Measurements from ENCODE around the gene RERE. TPM values are rescaled to one million over a fixed set of nuclear protein-coding genes. Genes with fewer than 3 reads are reported as not detected.

The RERE gene
- total and polyA plus RNA-seq, 2 experiments from 2014 or later, result 39.8 to 62.8 TPM

DNA sequence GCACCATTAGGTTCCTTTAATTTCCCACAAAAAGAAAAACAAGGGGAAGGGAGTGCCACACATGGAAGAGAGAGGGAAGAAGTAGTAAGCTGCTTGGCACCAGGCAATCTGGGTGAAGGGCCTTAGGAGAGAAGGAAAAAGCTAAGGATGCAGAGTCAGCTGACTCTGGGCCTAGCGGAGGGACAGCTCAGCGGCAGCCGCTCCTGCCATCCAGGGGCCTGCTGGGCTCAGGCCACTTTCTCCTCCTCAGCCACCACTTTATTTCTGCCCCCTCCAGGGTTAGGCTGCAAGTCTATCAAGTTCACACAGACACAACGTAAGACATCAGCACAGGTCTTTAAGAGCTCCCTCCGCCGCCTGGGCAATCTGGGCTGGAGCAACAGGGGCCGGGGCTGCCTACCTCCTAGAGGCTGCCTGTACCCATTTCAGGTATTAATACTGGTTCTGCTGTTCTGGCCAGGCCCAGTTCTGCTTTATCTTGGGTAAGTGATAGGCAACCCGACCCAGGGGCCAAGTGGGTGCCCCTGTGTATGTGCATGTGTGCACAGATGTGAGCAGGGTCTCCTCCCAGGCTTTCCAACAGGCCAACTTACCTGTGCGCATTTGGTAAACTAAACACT is 446.0 kb downstream of the RERE start:
- Histone ChIP-seq H3K4me3 (no peak overlapping the region), H3K9me2 (replicated peaks; ENCODE audit: insufficient read depth) (no peaks in the 10 kb centered on the region), H3K79me2 (peaks cover 92% of the 10 kb centered on the region), H3K4me1 (ENCODE audit: insufficient read depth) (peaks cover 58% of the 10 kb centered on the region), H3K27ac (peak overlapping the region; percentile 21), H4K20me1 (ENCODE audit: insufficient read depth, poor library complexity, severe bottlenecking) (peaks cover 76% of the 10 kb centered on the region), H3K9me3 (ENCODE audit: low read depth) (no peaks in the 10 kb centered on the region), H2AFZ (no peak overlapping the region), H3K4me2 (no peak overlapping the region), H3K36me3 (replicated peaks; ENCODE audit: insufficient read depth, low read depth) (no peaks in the 10 kb centered on the region), H3K27me3 (no peaks in the 10 kb centered on the region)
- WGBS (ENCODE audit: low lambda C conversion rate, missing lambda C conversion rate), result 93% methylated on average over 9 of the region's 9 CpGs
- no peak for DNase-seq (ENCODE audit: low spot score)
- TF ChIP-seq EZH2phosphoT487 (IDR thresholded peaks at IDR 0.05; ENCODE audit: low read depth, severe bottlenecking, unreplicated experiment), result no peak
- TF ChIP-seq, protein P1, sequence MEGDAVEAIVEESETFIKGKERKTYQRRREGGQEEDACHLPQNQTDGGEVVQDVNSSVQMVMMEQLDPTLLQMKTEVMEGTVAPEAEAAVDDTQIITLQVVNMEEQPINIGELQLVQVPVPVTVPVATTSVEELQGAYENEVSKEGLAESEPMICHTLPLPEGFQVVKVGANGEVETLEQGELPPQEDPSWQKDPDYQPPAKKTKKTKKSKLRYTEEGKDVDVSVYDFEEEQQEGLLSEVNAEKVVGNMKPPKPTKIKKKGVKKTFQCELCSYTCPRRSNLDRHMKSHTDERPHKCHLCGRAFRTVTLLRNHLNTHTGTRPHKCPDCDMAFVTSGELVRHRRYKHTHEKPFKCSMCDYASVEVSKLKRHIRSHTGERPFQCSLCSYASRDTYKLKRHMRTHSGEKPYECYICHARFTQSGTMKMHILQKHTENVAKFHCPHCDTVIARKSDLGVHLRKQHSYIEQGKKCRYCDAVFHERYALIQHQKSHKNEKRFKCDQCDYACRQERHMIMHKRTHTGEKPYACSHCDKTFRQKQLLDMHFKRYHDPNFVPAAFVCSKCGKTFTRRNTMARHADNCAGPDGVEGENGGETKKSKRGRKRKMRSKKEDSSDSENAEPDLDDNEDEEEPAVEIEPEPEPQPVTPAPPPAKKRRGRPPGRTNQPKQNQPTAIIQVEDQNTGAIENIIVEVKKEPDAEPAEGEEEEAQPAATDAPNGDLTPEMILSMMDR (IDR thresholded peaks at IDR 0.05; ENCODE audit: poor library complexity), result no peak
- TF ChIP-seq EZH2 (IDR thresholded peaks at IDR 0.05; ENCODE audit: borderline replicate concordance), result no peak

DNA sequence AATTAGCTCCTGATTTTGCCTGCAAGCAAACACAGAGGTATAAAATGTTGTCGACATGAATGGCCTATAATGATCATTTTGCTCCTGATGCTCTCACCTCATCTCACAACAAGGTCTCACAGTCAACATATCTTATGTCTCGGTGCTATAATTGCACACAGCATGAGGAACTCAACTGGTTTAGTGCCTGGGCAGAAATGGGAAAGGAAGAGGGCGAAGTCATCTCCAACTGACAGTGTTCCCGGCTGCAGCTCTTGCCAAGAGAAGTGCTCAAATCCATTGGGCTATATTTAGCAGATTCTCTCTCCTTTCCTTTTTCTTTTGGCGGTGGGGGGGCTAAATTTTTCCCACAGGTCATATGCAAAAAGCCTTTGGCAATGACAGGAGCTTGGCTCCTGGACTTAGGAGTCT is 446.5 kb downstream of the RERE start:
- Histone ChIP-seq H3K4me1 (ENCODE audit: insufficient read depth) (peaks cover 58% of the 10 kb centered on the region), H3K79me2 (peaks cover 92% of the 10 kb centered on the region), H3K4me3 (no peak overlapping the region), H3K36me3 (replicated peaks; ENCODE audit: insufficient read depth, low read depth) (no peaks in the 10 kb centered on the region), H3K27me3 (no peaks in the 10 kb centered on the region), H3K9me3 (ENCODE audit: low read depth) (no peaks in the 10 kb centered on the region), H3K9me2 (replicated peaks; ENCODE audit: insufficient read depth) (no peaks in the 10 kb centered on the region), H3K27ac (peak overlapping the region; percentile 21), H2AFZ (no peak overlapping the region), H4K20me1 (ENCODE audit: insufficient read depth, poor library complexity, severe bottlenecking) (peaks cover 76% of the 10 kb centered on the region), H3K4me2 (peak overlapping the region; percentile 31)
- 53% methylated on average over 5 of the region's 5 CpGs for WGBS (ENCODE audit: low lambda C conversion rate, missing lambda C conversion rate)
- no peak for DNase-seq (ENCODE audit: low spot score)
- TF ChIP-seq EZH2 (IDR thresholded peaks at IDR 0.05; ENCODE audit: borderline replicate concordance) (no peak), EZH2phosphoT487 (IDR thresholded peaks at IDR 0.05; ENCODE audit: low read depth, severe bottlenecking, unreplicated experiment) (no peak)
- TF ChIP-seq, protein P1 (IDR thresholded peaks at IDR 0.05; ENCODE audit: poor library complexity), result no peak

DNA sequence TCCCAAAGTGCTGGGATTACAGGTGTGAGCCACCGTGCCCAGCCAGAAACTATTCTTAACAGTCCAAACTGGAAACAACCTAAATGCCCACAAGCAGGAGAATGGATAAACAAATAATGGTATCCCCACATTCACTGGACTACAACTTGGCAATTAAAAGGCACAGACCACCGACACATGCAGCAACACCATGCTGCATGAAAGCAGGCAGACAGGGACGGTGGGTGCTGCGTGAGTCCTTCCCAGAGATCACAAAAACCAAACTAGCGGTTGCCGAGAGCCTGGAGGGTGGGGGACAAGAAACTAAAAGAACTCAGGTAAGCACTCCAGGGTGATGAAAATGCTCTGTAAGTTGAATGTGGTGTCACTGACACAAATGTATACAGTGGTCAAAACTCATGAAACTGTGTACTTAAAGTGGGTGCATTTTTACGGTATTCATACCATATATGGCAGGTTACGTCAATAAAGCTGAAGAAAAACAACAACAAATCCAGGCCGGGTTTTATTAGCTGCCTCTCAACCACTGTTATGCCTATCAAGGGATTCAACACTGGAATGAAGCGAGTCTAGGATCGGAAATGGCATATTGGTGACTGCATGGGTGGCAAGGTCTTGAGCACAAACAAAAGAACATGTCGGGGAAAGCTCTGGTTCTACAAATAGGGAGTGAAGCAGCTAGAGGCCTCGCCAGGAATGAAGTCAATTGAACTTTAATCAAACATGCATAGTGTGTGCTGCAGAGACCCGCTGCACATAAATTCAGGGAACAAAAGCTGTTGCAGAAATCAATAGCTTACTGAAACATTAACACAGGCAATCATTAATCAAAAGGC is 447.2 kb downstream of the RERE start:
- Histone ChIP-seq H3K4me2 (peak overlapping the region; percentile 31), H3K4me3 (no peak overlapping the region), H3K9me3 (ENCODE audit: low read depth) (no peaks in the 10 kb centered on the region), H3K79me2 (peaks cover 95% of the 10 kb centered on the region), H3K36me3 (replicated peaks; ENCODE audit: insufficient read depth, low read depth) (no peaks in the 10 kb centered on the region), H3K4me1 (ENCODE audit: insufficient read depth) (peaks cover 58% of the 10 kb centered on the region), H4K20me1 (ENCODE audit: insufficient read depth, poor library complexity, severe bottlenecking) (peaks cover 79% of the 10 kb centered on the region), H2AFZ (no peak overlapping the region), H3K27ac (no peak overlapping the region), H3K27me3 (no peaks in the 10 kb centered on the region), H3K9me2 (replicated peaks; ENCODE audit: insufficient read depth) (no peaks in the 10 kb centered on the region)
- WGBS (ENCODE audit: low lambda C conversion rate, missing lambda C conversion rate), result 64% methylated on average over 14 of the region's 14 CpGs
- no peak for DNase-seq (ENCODE audit: low spot score)
- TF ChIP-seq, protein P1 (IDR thresholded peaks at IDR 0.05; ENCODE audit: poor library complexity), result no peak
- TF ChIP-seq EZH2 (IDR thresholded peaks at IDR 0.05; ENCODE audit: borderline replicate concordance), result no peak
- no peak for TF ChIP-seq EZH2phosphoT487 (IDR thresholded peaks at IDR 0.05; ENCODE audit: low read depth, severe bottlenecking, unreplicated experiment)

Measured in hepatocyte (in vitro differentiated cells).